Left lung (tissue), 10 donors: Measurements from ENCODE around the gene GRP. TPM values are rescaled to one million over a fixed set of nuclear protein-coding genes. Genes with fewer than 3 reads are reported as not detected.

Experiments used
- ATAC-seq: fragments of 200-7000 bp; cut with Tn5 transposase; one replicate; pipeline ENCODE4 v1.9.1; 2020; ENCODE audit warnings: moderate library complexity
- DNase-seq, 4 donors: peaks; one replicate each; pipeline ENCODE4 v3.0.0-alpha.2; 2013 to 2020
- H3K27ac ChIP-seq, 2 donors: fragments of 200-600 bp; sonication (generic) in 1 of 2; one replicate each; pipeline versions ENCODE4 v1.5.0 to v1.8.0; 2020 to 2021
- H3K27me3 ChIP-seq, 2 donors: fragments of 200-600 bp; sonication (generic) in 1 of 2; one replicate each; pipeline versions ENCODE4 v1.5.0 to v1.8.0; 2020 to 2021
- H3K36me3 ChIP-seq, 2 donors: fragments of 200-600 bp; sonication (generic) in 1 of 2; one replicate each; pipeline versions ENCODE4 v1.5.0 to v1.8.0; 2020 to 2021
- H3K4me1 ChIP-seq, 2 donors: fragments of 200-600 bp; one replicate each; pipeline ENCODE4 v1.8.0; 2021
- H3K4me3 ChIP-seq, 2 donors: fragments of 200-600 bp; sonication (generic) in 1 of 2; one replicate each; pipeline versions ENCODE4 v1.5.0 to v1.8.0; 2020 to 2021; ENCODE audit warnings: mild to moderate bottlenecking in 1 of 2
- H3K9me3 ChIP-seq, 2 donors: fragments of 200-600 bp; sonication (generic) in 1 of 2; one replicate each; pipeline versions ENCODE4 v1.5.0 to v1.8.0; 2020 to 2021
- CTCF ChIP-seq, 2 donors: fragments of 200-600 bp; sonication (generic) in 1 of 2; IDR thresholded peaks; one replicate each; pipeline versions ENCODE4 v1.5.0 to v1.8.0; 2021; ENCODE audit warnings: antibody characterized with exemption in 2 of 2
- intact Hi-C, 2 donors: fragments of 100-400 bp; cut with DNase I; formaldehyde crosslinking; loops; one replicate each; pipeline versions ENCODE4 v1.11.2 to v1.14.2; 2022
- polyA plus RNA-seq, 6 donors: library from polyadenylated mRNA; unstranded; fragments of 120-200 nt; gene quantifications; one replicate each; pipeline ENCODE4 v1.2.1, GENCODE V29; 2013; ENCODE audit not compliant: insufficient read length in 6 of 6
- total RNA-seq, 2 donors: library from RNA; stranded (reverse); fragmentation: NEBNext Ultra II Directional; extraction: Animal tissue kit (Norgen Biotek cat#: 25700); gene quantifications; one replicate each; pipeline ENCODE4 v1.2.1, GENCODE V29; 2021
- donor health status: DM: no; HTN: yes; CAD: no.
- donor health status: DM: no; HTN: no; CAD: no.

Gene GRP
- total and polyA plus RNA-seq, 8 donors, result 0.67 to 75.8 (median 58.6) TPM

DNA sequence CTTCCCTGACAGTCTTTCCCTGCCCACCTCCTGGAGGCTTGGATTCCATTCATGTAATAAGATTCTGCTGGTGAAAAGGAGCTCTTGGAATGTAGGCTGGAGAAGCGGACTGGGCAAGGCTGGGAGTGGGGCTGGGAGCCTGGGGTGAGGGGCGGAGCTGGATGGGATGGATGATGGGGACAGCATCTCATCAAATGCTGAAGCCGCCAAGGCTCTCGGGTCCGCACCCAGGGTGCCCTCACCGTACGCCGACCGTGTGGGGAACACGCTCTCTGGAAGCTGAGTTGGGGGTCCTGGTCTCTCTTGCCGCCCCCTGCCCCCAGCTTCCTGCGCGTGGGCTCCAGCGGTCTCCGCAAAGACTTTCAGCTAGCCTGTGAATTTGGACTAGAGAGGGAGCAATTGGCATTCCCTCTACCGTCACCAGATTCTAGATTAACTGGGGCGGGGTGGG is 44.2 kb downstream of the GRP start:
- DNase-seq (no peak), ATAC-seq (no peak)
- Histone ChIP-seq H3K4me1 (peaks cover 4 to 22% of the 10 kb centered on the region in 2 donors), H3K4me3 (no peak overlapping the region), H3K9me3 (no peaks in the 10 kb centered on the region), H3K27me3 (peaks cover 60 to 76% of the 10 kb centered on the region in 2 donors), H3K36me3 (no peaks in the 10 kb centered on the region), H3K27ac (no peak overlapping the region)
- no peak for TF ChIP-seq CTCF (IDR thresholded peaks at IDR 0.05)
- intact Hi-C loops, result no loop called here

GRCh38 chr18:59264651-59265245 is 44.8 kb downstream of the GRP start:
- DNase-seq (peak in 1 of 4 donors; percentile 74), ATAC-seq (no peak)
- Histone ChIP-seq H3K27ac (no peak overlapping the region), H3K27me3 (peaks cover 66 to 82% of the 10 kb centered on the region in 2 donors), H3K36me3 (no peaks in the 10 kb centered on the region), H3K9me3 (no peaks in the 10 kb centered on the region), H3K4me3 (peak overlapping the region in 1 of 2 donors; percentile 21), H3K4me1 (peaks cover 4 to 25% of the 10 kb centered on the region in 2 donors)
- intact Hi-C loops, result no loop called here
- no peak for TF ChIP-seq CTCF (IDR thresholded peaks at IDR 0.05)

DNA sequence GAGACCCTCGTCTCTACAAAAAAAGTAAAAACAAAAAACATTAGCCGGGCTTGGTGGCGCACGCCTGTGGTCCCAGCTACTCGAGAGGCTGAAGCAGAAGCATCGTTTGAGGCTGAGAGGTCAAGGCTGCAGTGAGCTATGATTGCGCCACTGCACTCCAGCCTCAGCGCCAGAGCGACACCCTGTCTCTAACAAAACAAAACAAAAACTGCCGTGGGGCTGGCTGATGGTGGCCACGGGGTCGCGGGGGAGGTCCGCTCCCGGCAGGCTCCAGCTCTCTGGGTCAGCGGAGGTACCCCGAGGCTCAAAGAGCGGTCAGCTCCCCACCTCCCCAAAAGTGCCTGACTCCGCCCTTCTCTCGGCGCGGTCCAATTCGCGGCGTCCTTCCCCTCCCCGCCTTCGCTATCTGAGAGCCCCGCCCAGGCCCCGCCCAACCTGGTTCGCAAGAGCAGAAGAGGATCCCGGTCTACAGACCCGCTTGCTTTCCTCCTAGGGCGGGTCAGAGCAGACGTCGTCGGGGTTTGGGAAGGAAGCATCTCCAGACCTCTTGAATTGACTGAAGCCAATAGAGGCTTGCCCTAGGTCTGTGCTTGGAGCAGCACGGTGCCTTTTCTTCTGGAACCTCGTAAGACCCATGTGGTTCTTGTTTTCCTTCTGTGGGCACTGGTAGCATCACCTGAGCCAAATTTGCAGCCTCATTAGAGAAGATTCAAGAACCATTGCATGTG is 45.5 kb downstream of the GRP start:
- peaks cover 4 to 25% of the 10 kb centered on the region in 2 donors for H3K4me1 ChIP-seq
- peaks cover 73 to 88% of the 10 kb centered on the region in 2 donors for H3K27me3 ChIP-seq
- intact Hi-C loops, result no loop called here
- H3K9me3 ChIP-seq, result no peaks in the 10 kb centered on the region
- DNase-seq (peak in 1 of 4 donors; percentile 83), ATAC-seq (peak; percentile 16)
- no peak for TF ChIP-seq CTCF (IDR thresholded peaks at IDR 0.05)
- no peak overlapping the region for H3K27ac ChIP-seq
- H3K4me3 ChIP-seq, result peak overlapping the region in 1 of 2 donors; percentile 21
- H3K36me3 ChIP-seq, result no peaks in the 10 kb centered on the region

GRCh38 chr18:59265974-59266369 is 46.0 kb downstream of the GRP start:
- H3K9me3 ChIP-seq, result no peaks in the 10 kb centered on the region
- DNase-seq (no peak), ATAC-seq (no peak)
- H3K36me3 ChIP-seq, result no peaks in the 10 kb centered on the region
- no peak overlapping the region for H3K27ac ChIP-seq
- peaks cover 4 to 25% of the 10 kb centered on the region in 2 donors for H3K4me1 ChIP-seq
- intact Hi-C loops, result no loop called here
- no peak for TF ChIP-seq CTCF (IDR thresholded peaks at IDR 0.05)
- H3K27me3 ChIP-seq, result peaks cover 78 to 94% of the 10 kb centered on the region in 2 donors
- H3K4me3 ChIP-seq, result no peak overlapping the region

DNA sequence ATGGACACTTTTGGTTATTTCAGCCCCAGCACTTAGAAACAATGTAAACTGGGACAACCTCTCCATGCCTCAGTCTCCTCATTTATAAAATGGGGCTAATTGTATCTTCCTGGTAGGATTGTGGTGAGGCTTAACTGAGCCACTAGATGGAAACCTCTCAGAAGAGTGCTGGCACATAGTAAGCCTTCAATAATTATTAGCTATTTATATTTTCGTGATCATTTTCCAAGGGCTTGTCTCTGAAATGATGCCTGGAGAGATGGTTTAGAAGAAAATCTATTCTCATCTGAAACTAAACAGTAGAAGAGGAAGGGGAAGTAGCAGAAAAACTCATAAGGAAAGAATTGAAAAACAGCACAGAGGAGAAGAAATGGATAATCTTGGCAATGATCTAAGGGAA is 46.5 kb downstream of the GRP start:
- ATAC-seq (no peak), DNase-seq (no peak)
- no peak overlapping the region for H3K27ac ChIP-seq
- H3K4me3 ChIP-seq, result no peak overlapping the region
- TF ChIP-seq CTCF (IDR thresholded peaks at IDR 0.05), result no peak
- no peaks in the 10 kb centered on the region for H3K9me3 ChIP-seq
- H3K36me3 ChIP-seq, result no peaks in the 10 kb centered on the region
- intact Hi-C loops, result no loop called here
- peaks cover 4 to 25% of the 10 kb centered on the region in 2 donors for H3K4me1 ChIP-seq
- peaks cover 83 to 98% of the 10 kb centered on the region in 2 donors for H3K27me3 ChIP-seq
